ENCODE results near the gene STK17A. TPM values are rescaled to one million over a fixed set of nuclear protein-coding genes. Genes with fewer than 3 reads are reported as not detected.
"Not testable (repeated sequence)": the region's sequence is repeated elsewhere in the genome, so short reads cannot be mapped to it uniquely, and the experiment has no call there.

The STK17A gene
- polyA plus RNA-seq, 3 donors: 16.2 to 23.3 (median 21.8) TPM

DNA sequence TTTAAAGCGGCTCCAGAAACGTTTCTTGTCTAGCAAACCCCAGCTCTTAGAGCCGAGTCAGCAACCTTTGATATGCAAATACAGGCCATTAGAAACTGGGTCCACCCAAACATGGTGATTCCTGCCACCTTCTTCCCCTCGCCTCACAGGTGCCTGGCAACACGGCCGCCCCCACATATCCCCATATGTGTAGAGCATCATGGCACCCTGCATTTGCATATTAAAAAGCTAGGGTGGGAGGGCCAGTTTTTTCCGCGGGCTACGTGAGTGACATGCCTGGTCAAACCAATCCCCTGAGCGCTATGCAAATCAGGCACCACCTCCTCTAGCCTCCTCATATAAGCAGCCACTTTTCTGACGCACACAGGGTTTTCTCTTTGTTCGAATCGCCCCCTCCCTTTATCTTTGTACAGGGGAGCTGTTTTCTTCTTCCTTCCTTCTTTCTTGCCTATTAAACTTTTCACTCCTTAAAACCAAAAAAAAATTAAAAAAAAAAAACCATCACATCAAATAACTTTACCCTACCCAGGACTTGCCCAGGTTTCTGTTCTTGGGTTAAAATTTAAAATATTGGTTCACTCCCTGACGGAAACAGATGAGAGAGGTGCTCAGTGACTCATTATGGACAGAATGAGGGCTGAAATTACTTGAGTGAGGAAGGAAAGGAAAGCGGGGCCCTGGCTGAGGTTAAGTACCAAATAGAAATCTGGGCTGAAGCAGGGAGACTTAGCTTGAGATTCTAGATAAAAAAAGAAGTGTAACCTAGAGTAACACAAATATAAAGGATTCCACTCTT, 86.6 kb downstream of the STK17A start:
- no peak for DNase-seq (ENCODE audit: extremely low read depth in 1 of 11, low read depth in 9 of 11, low spot score in 4 of 11)

- DNase-seq (ENCODE audit: extremely low read depth in 1 of 11, low read depth in 9 of 11, low spot score in 4 of 11): no peak
These were observed 88.6 kb downstream of the STK17A start for GRCh38 chr7:43671521-43671920.

DNA sequence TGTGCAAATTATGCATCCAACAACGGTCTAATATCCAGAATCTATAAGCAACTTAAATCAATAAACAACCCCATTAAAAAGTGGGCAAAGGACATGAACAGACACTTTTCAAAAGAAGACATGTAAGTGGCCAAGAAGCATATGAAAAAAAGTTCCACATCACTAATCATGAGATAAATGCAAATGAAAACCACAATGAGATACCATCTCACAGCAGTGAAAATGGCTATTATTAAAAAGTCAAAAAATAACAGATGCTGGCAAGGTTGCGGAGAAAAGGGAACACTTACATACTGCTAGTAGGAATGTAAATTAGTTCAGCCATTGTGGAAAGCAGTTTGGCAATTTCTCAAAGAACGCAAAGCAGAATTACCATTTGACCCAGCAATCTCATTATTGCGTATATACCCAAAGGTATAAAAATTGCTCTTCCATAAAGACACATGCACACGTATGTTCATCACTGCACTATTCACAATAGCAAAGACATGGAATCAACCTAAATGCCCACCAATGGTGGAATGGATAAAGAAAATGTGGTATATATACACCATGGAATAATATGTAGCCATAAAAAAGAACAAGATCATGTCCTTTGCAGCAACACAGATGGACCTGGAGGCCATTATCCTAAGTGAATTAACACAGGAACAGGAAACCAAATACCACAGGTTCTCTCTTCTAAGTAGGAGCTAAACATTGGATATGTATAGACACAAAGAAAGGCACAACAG, 90.5 kb downstream of the STK17A start:
- not testable (repeated sequence) for DNase-seq (ENCODE audit: extremely low read depth in 1 of 11, low read depth in 9 of 11, low spot score in 4 of 11)

- DNase-seq (ENCODE audit: extremely low read depth in 1 of 11, low read depth in 9 of 11, low spot score in 4 of 11): peak in 1 of 11 donors; percentile 13
These were observed 91.9 kb downstream of the STK17A start for GRCh38 chr7:43674559-43675436.

Other genes with a start within 250 kb of the STK17A start
- gene COA1, start 146.4 kb downstream of the STK17A start, polyA plus RNA-seq (ENCODE audit: insufficient read length in 3 of 3): 10 to 100 TPM; 70.9 to 78.0 (median 72.4) TPM
- gene BLVRA, start 175.6 kb downstream of the STK17A start, polyA plus RNA-seq (ENCODE audit: insufficient read length in 3 of 3): 10 to 100 TPM; 54.2 to 56.5 (median 55.1) TPM

All from renal cortex interstitium (tissue), 11 donors.